Liver (tissue), 9 donors: ENCODE data around the gene CDH13. TPM values are rescaled to one million over a fixed set of nuclear protein-coding genes. Genes with fewer than 3 reads are reported as not detected.

Experiments used
- DNase-seq: peaks from one replicate; pipeline ENCODE4 v3.0.0-alpha.2; 2017; ENCODE audit warnings: low spot score
- H3K27ac ChIP-seq, 2 donors: one replicate each; pipeline ENCODE4 v1.7.0; 2013; ENCODE audit warnings: inconsistent platforms in 2 of 2, low read length in 2 of 2, control low read depth in 1 of 2, low read depth in 1 of 2, mild to moderate bottlenecking in 1 of 2
- H3K27me3 ChIP-seq, 4 donors: one replicate each; pipeline versions ENCODE4 v1.6.1 to v1.7.0; 2013; ENCODE audit warnings: low read length in 3 of 4, inconsistent platforms in 1 of 4, mild to moderate bottlenecking in 1 of 4, moderate library complexity in 1 of 4; ENCODE audit not compliant: control insufficient read depth in 4 of 4, insufficient read depth in 4 of 4
- H3K36me3 ChIP-seq, 4 donors: one replicate each; pipeline versions ENCODE4 v1.6.1 to v1.7.0; 2013; ENCODE audit warnings: low read length in 3 of 4, mild to moderate bottlenecking in 3 of 4, low read depth in 1 of 4, moderate library complexity in 1 of 4; ENCODE audit not compliant: control insufficient read depth in 4 of 4, insufficient read depth in 3 of 4
- H3K4me1 ChIP-seq, 4 donors: one replicate each; pipeline versions ENCODE4 v1.6.1 to v1.7.0; 2013; ENCODE audit warnings: low read length in 3 of 4, mild to moderate bottlenecking in 3 of 4, moderate library complexity in 1 of 4; ENCODE audit not compliant: control insufficient read depth in 4 of 4, insufficient read depth in 4 of 4
- H3K4me3 ChIP-seq, 3 donors: one replicate each; pipeline versions ENCODE4 v1.6.1 to v1.7.0; 2013; ENCODE audit warnings: low read length in 3 of 3, control low read depth in 1 of 3, low read depth in 1 of 3, mild to moderate bottlenecking in 1 of 3
- H3K9ac ChIP-seq, 2 donors: one replicate each; pipeline ENCODE4 v1.7.0; 2013; ENCODE audit warnings: low read length in 2 of 2, mild to moderate bottlenecking in 2 of 2, moderate library complexity in 2 of 2, control low read depth in 1 of 2, low read depth in 1 of 2
- H3K9me3 ChIP-seq, 4 donors: one replicate each; pipeline versions ENCODE4 v1.6.1 to v1.7.0; 2013; ENCODE audit warnings: low read length in 3 of 4; ENCODE audit not compliant: control insufficient read depth in 4 of 4
- ATF3 ChIP-seq: IDR thresholded peaks from 2 replicates; pipeline ENCODE4 v1.6.1; 2016; ENCODE audit warnings: antibody characterized with exemption
- EGR1 ChIP-seq, 2 donors: IDR thresholded peaks; 2 replicates each; pipeline ENCODE4 v1.6.1; 2016 to 2018; ENCODE audit warnings: antibody characterized with exemption in 2 of 2, low read depth in 2 of 2
- FOXA1 ChIP-seq: IDR thresholded peaks from 2 replicates; pipeline ENCODE4 v1.6.1; 2016; ENCODE audit warnings: antibody characterized with exemption
- FOXA2 ChIP-seq: IDR thresholded peaks from 2 replicates; pipeline ENCODE4 v1.6.1; 2016; ENCODE audit warnings: antibody characterized with exemption
- GABPA ChIP-seq, 2 donors: IDR thresholded peaks in 1 of 2; conservative IDR thresholded peaks in 1 of 2; 2 replicates each; pipeline ENCODE4 v1.6.1; 2016; ENCODE audit warnings: antibody characterized with exemption in 2 of 2, mild to moderate bottlenecking in 1 of 2, moderate library complexity in 1 of 2
- HNF4A ChIP-seq, 2 donors: conservative IDR thresholded peaks; 2 replicates each; pipeline ENCODE4 v1.6.1; 2016; ENCODE audit warnings: antibody characterized with exemption in 2 of 2, mild to moderate bottlenecking in 2 of 2
- HNF4G ChIP-seq: IDR thresholded peaks from 2 replicates; pipeline ENCODE4 v1.6.1; 2016; ENCODE audit warnings: antibody characterized with exemption
- MAX ChIP-seq: IDR thresholded peaks from 2 replicates; pipeline ENCODE4 v1.6.1; 2016; ENCODE audit warnings: antibody characterized with exemption
- NR2F2 ChIP-seq: IDR thresholded peaks from 2 replicates; pipeline ENCODE4 v1.6.1; 2016; ENCODE audit warnings: antibody characterized with exemption
- RAD21 ChIP-seq, 2 donors: IDR thresholded peaks; 2 replicates each; pipeline ENCODE4 v1.6.1; 2016; ENCODE audit warnings: antibody characterized with exemption in 2 of 2, mild to moderate bottlenecking in 2 of 2
- TAF1 ChIP-seq: conservative IDR thresholded peaks from 2 replicates; pipeline ENCODE4 v1.6.1; 2016; ENCODE audit warnings: antibody characterized with exemption, mild to moderate bottlenecking
- YY1 ChIP-seq: IDR thresholded peaks from 2 replicates; pipeline ENCODE4 v1.6.1; 2016; ENCODE audit warnings: antibody characterized with exemption, mild to moderate bottlenecking
- WGBS: extraction: QIAGEN DNeasy Blood & Tissue Kit; methylation state at CpG from one replicate; pipeline ENCODE4 v1.1.7; 2013; 5-methylcytosine and 5-hydroxymethylcytosine counted together
- polyA plus RNA-seq, 2 donors: library from polyadenylated mRNA; stranded (reverse) in 1 of 2; unstranded in 1 of 2; fragments of 200-250 nt in 1 of 2; fragments of >200 nt in 1 of 2; fragmentation: Nextera tagmentation in 1 of 2; extraction: Ambion mirVana in 1 of 2; gene quantifications; one replicate each; pipeline versions ENCODE4 v1.2.1 to v1.2.3, GENCODE V29; 2013 to 2015
- total RNA-seq, 2 donors: library from RNA; depleted of rRNA; stranded (reverse); fragments of >200 nt; gene quantifications; one replicate each; pipeline ENCODE4 v1.2.3, GENCODE V29; 2014
- TF ChIP-seq, protein P1 (sequence below): IDR thresholded peaks from 2 replicates; pipeline ENCODE4 v1.6.1; 2016; ENCODE audit warnings: antibody characterized with exemption
- TF ChIP-seq, protein P2 (sequence below): fragments of 150-350 bp; IDR thresholded peaks from 2 replicates; pipeline ENCODE4 v1.5.1; 2017; ENCODE audit warnings: improper control_type of control experiment, low read depth, low read length; ENCODE audit not compliant: missing input control
- donor health status: healthy.
- donor health status: healthy.
- donor health status: healthy.
- donor health status: healthy.
- donor health status: healthy.

The CDH13 gene
- total and polyA plus RNA-seq, 4 donors, result 0.21 to 1.5 (median 0.58) TPM

DNA sequence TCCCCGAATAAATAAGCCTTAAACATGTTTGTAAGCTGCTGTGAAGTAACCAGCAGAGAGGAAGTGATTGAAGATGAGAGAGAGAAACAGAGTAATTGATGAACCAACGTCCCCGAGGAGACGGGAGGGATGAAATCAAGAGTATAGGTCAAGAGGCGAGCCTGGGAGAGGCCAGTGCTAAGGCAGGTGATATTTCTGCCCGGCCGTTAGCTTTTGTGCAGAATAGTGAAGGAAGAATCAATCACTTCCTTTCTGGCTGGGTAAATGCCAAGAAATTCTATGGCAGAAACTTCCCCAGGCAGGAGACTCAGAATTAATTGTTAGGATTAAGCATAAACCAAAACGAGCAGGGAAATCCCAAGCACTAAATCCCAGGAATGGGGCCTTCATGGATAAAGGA, 273.8 kb downstream of the CDH13 start:
- Histone ChIP-seq H3K9me3 (no peaks in the 10 kb centered on the region), H3K4me1 (no peaks in the 10 kb centered on the region), H3K27me3 (peaks cover 0 to 3% (median 0%) of the 10 kb centered on the region in 4 donors), H3K9ac (no peak overlapping the region), H3K36me3 (no peaks in the 10 kb centered on the region), H3K4me3 (no peak overlapping the region), H3K27ac (no peak overlapping the region)
- DNase-seq, result no peak
- 65% methylated on average over 8 of the region's 8 CpGs for WGBS
- TF ChIP-seq RAD21 (IDR thresholded peaks at IDR 0.05) (no peak), FOXA2 (no peak), GABPA (IDR thresholded peaks at IDR 0.05 in 1 of 2, conservative IDR thresholded peaks at IDR 0.05 in 1 of 2) (no peak)

GRCh38 chr16:82911925-82912324, 285.2 kb downstream of the CDH13 start:
- Histone ChIP-seq H3K27ac (no peak overlapping the region), H3K27me3 (peaks cover 0 to 3% (median 0%) of the 10 kb centered on the region in 4 donors), H3K36me3 (no peaks in the 10 kb centered on the region), H3K9ac (no peak overlapping the region), H3K4me3 (no peak overlapping the region), H3K4me1 (peaks cover 0 to 3% (median 0%) of the 10 kb centered on the region in 4 donors), H3K9me3 (peaks cover 0 to 4% (median 0%) of the 10 kb centered on the region in 4 donors)
- TF ChIP-seq NR2F2 (no peak), HNF4G (no peak), EGR1 (IDR thresholded peaks at IDR 0.05; ENCODE audit: low read depth in 2 of 2) (no peak), MAX (no peak), RAD21 (IDR thresholded peaks at IDR 0.05) (no peak)
- no peak for DNase-seq
- WGBS, result 83% methylated on average over 10 of the region's 10 CpGs

GRCh38 chr16:82915139-82915824, 288.5 kb downstream of the CDH13 start:
- TF ChIP-seq FOXA2 (no peak), YY1 (no peak), FOXA1 (no peak), TAF1 (no peak), ATF3 (no peak), NR2F2 (no peak), MAX (no peak), HNF4A (conservative IDR thresholded peaks at IDR 0.05) (no peak)
- TF ChIP-seq, protein P1, sequence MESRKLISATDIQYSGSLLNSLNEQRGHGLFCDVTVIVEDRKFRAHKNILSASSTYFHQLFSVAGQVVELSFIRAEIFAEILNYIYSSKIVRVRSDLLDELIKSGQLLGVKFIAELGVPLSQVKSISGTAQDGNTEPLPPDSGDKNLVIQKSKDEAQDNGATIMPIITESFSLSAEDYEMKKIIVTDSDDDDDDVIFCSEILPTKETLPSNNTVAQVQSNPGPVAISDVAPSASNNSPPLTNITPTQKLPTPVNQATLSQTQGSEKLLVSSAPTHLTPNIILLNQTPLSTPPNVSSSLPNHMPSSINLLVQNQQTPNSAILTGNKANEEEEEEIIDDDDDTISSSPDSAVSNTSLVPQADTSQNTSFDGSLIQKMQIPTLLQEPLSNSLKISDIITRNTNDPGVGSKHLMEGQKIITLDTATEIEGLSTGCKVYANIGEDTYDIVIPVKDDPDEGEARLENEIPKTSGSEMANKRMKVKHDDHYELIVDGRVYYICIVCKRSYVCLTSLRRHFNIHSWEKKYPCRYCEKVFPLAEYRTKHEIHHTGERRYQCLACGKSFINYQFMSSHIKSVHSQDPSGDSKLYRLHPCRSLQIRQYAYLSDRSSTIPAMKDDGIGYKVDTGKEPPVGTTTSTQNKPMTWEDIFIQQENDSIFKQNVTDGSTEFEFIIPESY, result no peak
- TF ChIP-seq, protein P2, sequence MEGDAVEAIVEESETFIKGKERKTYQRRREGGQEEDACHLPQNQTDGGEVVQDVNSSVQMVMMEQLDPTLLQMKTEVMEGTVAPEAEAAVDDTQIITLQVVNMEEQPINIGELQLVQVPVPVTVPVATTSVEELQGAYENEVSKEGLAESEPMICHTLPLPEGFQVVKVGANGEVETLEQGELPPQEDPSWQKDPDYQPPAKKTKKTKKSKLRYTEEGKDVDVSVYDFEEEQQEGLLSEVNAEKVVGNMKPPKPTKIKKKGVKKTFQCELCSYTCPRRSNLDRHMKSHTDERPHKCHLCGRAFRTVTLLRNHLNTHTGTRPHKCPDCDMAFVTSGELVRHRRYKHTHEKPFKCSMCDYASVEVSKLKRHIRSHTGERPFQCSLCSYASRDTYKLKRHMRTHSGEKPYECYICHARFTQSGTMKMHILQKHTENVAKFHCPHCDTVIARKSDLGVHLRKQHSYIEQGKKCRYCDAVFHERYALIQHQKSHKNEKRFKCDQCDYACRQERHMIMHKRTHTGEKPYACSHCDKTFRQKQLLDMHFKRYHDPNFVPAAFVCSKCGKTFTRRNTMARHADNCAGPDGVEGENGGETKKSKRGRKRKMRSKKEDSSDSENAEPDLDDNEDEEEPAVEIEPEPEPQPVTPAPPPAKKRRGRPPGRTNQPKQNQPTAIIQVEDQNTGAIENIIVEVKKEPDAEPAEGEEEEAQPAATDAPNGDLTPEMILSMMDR, result no peak
- WGBS, result 66% methylated on average over 9 of the region's 9 CpGs

More at GRCh38 chr16:82915139-82915824, 288.5 kb downstream of the CDH13 start:
- Histone ChIP-seq H3K4me3 (no peak overlapping the region), H3K9ac (no peak overlapping the region), H3K27me3 (peaks cover 0 to 6% (median 0%) of the 10 kb centered on the region in 4 donors), H3K4me1 (peaks cover 0 to 3% (median 0%) of the 10 kb centered on the region in 4 donors), H3K36me3 (no peaks in the 10 kb centered on the region), H3K27ac (no peak overlapping the region), H3K9me3 (no peaks in the 10 kb centered on the region)
- no peak for DNase-seq
